ENCODE data around the gene ORM1. TPM values are rescaled to one million over a fixed set of nuclear protein-coding genes. Genes with fewer than 3 reads are reported as not detected.

Gene ORM1
- total and polyA plus RNA-seq, 2 donors, result 3.1 to 3.4 TPM

- no peak for DNase-seq (ENCODE audit: low read depth in 6 of 9, low spot score in 9 of 9)
- H3K27me3 ChIP-seq (ENCODE audit: control insufficient read depth in 2 of 2, insufficient read depth in 1 of 2, low read length in 1 of 2), result no peaks in the 10 kb centered on the region
- no peaks in the 10 kb centered on the region for H3K9me3 ChIP-seq (ENCODE audit: control insufficient read depth in 2 of 2, insufficient read depth in 1 of 2, low read length in 1 of 2)
- H3K36me3 ChIP-seq (ENCODE audit: control insufficient read depth in 2 of 2, insufficient read depth in 2 of 2, low read length in 1 of 2), result no peaks in the 10 kb centered on the region
- 94% methylated on average over 10 of the region's 10 CpGs for WGBS
- H3K27ac ChIP-seq (ENCODE audit: low read depth in 1 of 2, low read length in 1 of 2), result no peak overlapping the region
- H3K4me1 ChIP-seq (ENCODE audit: control insufficient read depth in 2 of 2, insufficient read depth in 2 of 2, low read length in 2 of 2), result peaks cover 0 to 6% of the 10 kb centered on the region in 2 donors
- H3K4me3 ChIP-seq (ENCODE audit: low read length in 2 of 2), result no peak overlapping the region
These were observed 36.7 kb upstream of the ORM1 start for GRCh38 chr9:114286146-114286679.

GRCh38 chr9:114287001-114287762, 35.7 kb upstream of the ORM1 start:
- peak overlapping the region in 1 of 2 donors; percentile 65 for H3K27ac ChIP-seq (ENCODE audit: low read depth in 1 of 2, low read length in 1 of 2)
- no peak for DNase-seq (ENCODE audit: low read depth in 6 of 9, low spot score in 9 of 9)
- H3K4me1 ChIP-seq (ENCODE audit: control insufficient read depth in 2 of 2, insufficient read depth in 2 of 2, low read length in 2 of 2), result peaks cover 0 to 6% of the 10 kb centered on the region in 2 donors
- no peak overlapping the region for H3K4me3 ChIP-seq (ENCODE audit: low read length in 2 of 2)
- no peaks in the 10 kb centered on the region for H3K36me3 ChIP-seq (ENCODE audit: control insufficient read depth in 2 of 2, insufficient read depth in 2 of 2, low read length in 1 of 2)
- no peaks in the 10 kb centered on the region for H3K9me3 ChIP-seq (ENCODE audit: control insufficient read depth in 2 of 2, insufficient read depth in 1 of 2, low read length in 1 of 2)
- H3K27me3 ChIP-seq (ENCODE audit: control insufficient read depth in 2 of 2, insufficient read depth in 1 of 2, low read length in 1 of 2), result peaks cover 0 to 2% of the 10 kb centered on the region in 2 donors
- 84% methylated on average over 16 of the region's 16 CpGs for WGBS

GRCh38 chr9:114287763-114288192, 35.1 kb upstream of the ORM1 start:
- H3K27me3 ChIP-seq (ENCODE audit: control insufficient read depth in 2 of 2, insufficient read depth in 1 of 2, low read length in 1 of 2), result peaks cover 0 to 2% of the 10 kb centered on the region in 2 donors
- H3K9me3 ChIP-seq (ENCODE audit: control insufficient read depth in 2 of 2, insufficient read depth in 1 of 2, low read length in 1 of 2), result no peaks in the 10 kb centered on the region
- H3K4me1 ChIP-seq (ENCODE audit: control insufficient read depth in 2 of 2, insufficient read depth in 2 of 2, low read length in 2 of 2), result peaks cover 0 to 6% of the 10 kb centered on the region in 2 donors
- H3K36me3 ChIP-seq (ENCODE audit: control insufficient read depth in 2 of 2, insufficient read depth in 2 of 2, low read length in 1 of 2), result no peaks in the 10 kb centered on the region
- H3K27ac ChIP-seq (ENCODE audit: low read depth in 1 of 2, low read length in 1 of 2), result peak overlapping the region; percentile 25 to 65
- DNase-seq (ENCODE audit: low read depth in 6 of 9, low spot score in 9 of 9), result no peak
- 91% methylated on average over 15 of the region's 15 CpGs for WGBS
- H3K4me3 ChIP-seq (ENCODE audit: low read length in 2 of 2), result no peak overlapping the region

GRCh38 chr9:114288193-114289091, 34.5 kb upstream of the ORM1 start:
- Histone ChIP-seq H3K27ac (ENCODE audit: low read depth in 1 of 2, low read length in 1 of 2) (peak overlapping the region; percentile 62 to 80), H3K36me3 (ENCODE audit: control insufficient read depth in 2 of 2, insufficient read depth in 2 of 2, low read length in 1 of 2) (no peaks in the 10 kb centered on the region), H3K4me3 (ENCODE audit: low read length in 2 of 2) (no peak overlapping the region), H3K4me1 (ENCODE audit: control insufficient read depth in 2 of 2, insufficient read depth in 2 of 2, low read length in 2 of 2) (peaks cover 0 to 3% of the 10 kb centered on the region in 2 donors), H3K27me3 (ENCODE audit: control insufficient read depth in 2 of 2, insufficient read depth in 1 of 2, low read length in 1 of 2) (peaks cover 0 to 2% of the 10 kb centered on the region in 2 donors), H3K9me3 (ENCODE audit: control insufficient read depth in 2 of 2, insufficient read depth in 1 of 2, low read length in 1 of 2) (no peaks in the 10 kb centered on the region)
- DNase-seq (ENCODE audit: low read depth in 6 of 9, low spot score in 9 of 9), result peak in 1 of 9 donors; percentile 23
- 87% methylated on average over 23 of the region's 23 CpGs for WGBS

GRCh38 chr9:114289106-114289505, 33.8 kb upstream of the ORM1 start:
- WGBS, result 90% methylated on average over 13 of the region's 13 CpGs
- H3K27me3 ChIP-seq (ENCODE audit: control insufficient read depth in 2 of 2, insufficient read depth in 1 of 2, low read length in 1 of 2), result peaks cover 0 to 2% of the 10 kb centered on the region in 2 donors
- DNase-seq (ENCODE audit: low read depth in 6 of 9, low spot score in 9 of 9), result no peak

GRCh38 chr9:114289571-114290481, 33.1 kb upstream of the ORM1 start:
- no peak for DNase-seq (ENCODE audit: low read depth in 6 of 9, low spot score in 9 of 9)
- Histone ChIP-seq H3K27me3 (ENCODE audit: control insufficient read depth in 2 of 2, insufficient read depth in 1 of 2, low read length in 1 of 2) (peaks cover 0 to 2% of the 10 kb centered on the region in 2 donors), H3K9me3 (ENCODE audit: control insufficient read depth in 2 of 2, insufficient read depth in 1 of 2, low read length in 1 of 2) (no peaks in the 10 kb centered on the region), H3K36me3 (ENCODE audit: control insufficient read depth in 2 of 2, insufficient read depth in 2 of 2, low read length in 1 of 2) (no peaks in the 10 kb centered on the region), H3K27ac (ENCODE audit: low read depth in 1 of 2, low read length in 1 of 2) (peak overlapping the region in 1 of 2 donors; percentile 60), H3K4me1 (ENCODE audit: control insufficient read depth in 2 of 2, insufficient read depth in 2 of 2, low read length in 2 of 2) (peaks cover 0 to 3% of the 10 kb centered on the region in 2 donors), H3K4me3 (ENCODE audit: low read length in 2 of 2) (no peak overlapping the region)
- WGBS, result 93% methylated on average over 13 of the region's 13 CpGs

More at GRCh38 chr9:114289106-114289505, 33.8 kb upstream of the ORM1 start:
- Histone ChIP-seq H3K9me3 (ENCODE audit: control insufficient read depth in 2 of 2, insufficient read depth in 1 of 2, low read length in 1 of 2) (no peaks in the 10 kb centered on the region), H3K4me1 (ENCODE audit: control insufficient read depth in 2 of 2, insufficient read depth in 2 of 2, low read length in 2 of 2) (peaks cover 0 to 3% of the 10 kb centered on the region in 2 donors), H3K27ac (ENCODE audit: low read depth in 1 of 2, low read length in 1 of 2) (peak overlapping the region in 1 of 2 donors; percentile 60), H3K4me3 (ENCODE audit: low read length in 2 of 2) (no peak overlapping the region), H3K36me3 (ENCODE audit: control insufficient read depth in 2 of 2, insufficient read depth in 2 of 2, low read length in 1 of 2) (no peaks in the 10 kb centered on the region)

GRCh38 chr9:114290561-114290986, 32.3 kb upstream of the ORM1 start:
- H3K4me3 ChIP-seq (ENCODE audit: low read length in 2 of 2), result no peak overlapping the region
- 80% methylated on average over 7 of the region's 7 CpGs for WGBS
- H3K4me1 ChIP-seq (ENCODE audit: control insufficient read depth in 2 of 2, insufficient read depth in 2 of 2, low read length in 2 of 2), result peaks cover 0 to 3% of the 10 kb centered on the region in 2 donors
- peaks cover 0 to 2% of the 10 kb centered on the region in 2 donors for H3K27me3 ChIP-seq (ENCODE audit: control insufficient read depth in 2 of 2, insufficient read depth in 1 of 2, low read length in 1 of 2)
- no peaks in the 10 kb centered on the region for H3K36me3 ChIP-seq (ENCODE audit: control insufficient read depth in 2 of 2, insufficient read depth in 2 of 2, low read length in 1 of 2)
- H3K9me3 ChIP-seq (ENCODE audit: control insufficient read depth in 2 of 2, insufficient read depth in 1 of 2, low read length in 1 of 2), result no peaks in the 10 kb centered on the region
- DNase-seq (ENCODE audit: low read depth in 6 of 9, low spot score in 9 of 9), result no peak
- no peak overlapping the region for H3K27ac ChIP-seq (ENCODE audit: low read depth in 1 of 2, low read length in 1 of 2)

- peaks cover 0 to 3% of the 10 kb centered on the region in 2 donors for H3K4me1 ChIP-seq (ENCODE audit: control insufficient read depth in 2 of 2, insufficient read depth in 2 of 2, low read length in 2 of 2)
- H3K9me3 ChIP-seq (ENCODE audit: control insufficient read depth in 2 of 2, insufficient read depth in 1 of 2, low read length in 1 of 2), result no peaks in the 10 kb centered on the region
- H3K27me3 ChIP-seq (ENCODE audit: control insufficient read depth in 2 of 2, insufficient read depth in 1 of 2, low read length in 1 of 2), result peaks cover 0 to 2% of the 10 kb centered on the region in 2 donors
- DNase-seq (ENCODE audit: low read depth in 6 of 9, low spot score in 9 of 9), result peak in 5 of 9 donors; percentile 42 to 68 (median 54)
- H3K27ac ChIP-seq (ENCODE audit: low read depth in 1 of 2, low read length in 1 of 2), result no peak overlapping the region
- H3K4me3 ChIP-seq (ENCODE audit: low read length in 2 of 2), result no peak overlapping the region
- 19% methylated on average over 12 of the region's 12 CpGs for WGBS
- H3K36me3 ChIP-seq (ENCODE audit: control insufficient read depth in 2 of 2, insufficient read depth in 2 of 2, low read length in 1 of 2), result no peaks in the 10 kb centered on the region
These were observed 31.8 kb upstream of the ORM1 start for GRCh38 chr9:114291064-114291474.
